Measurements from ENCODE around the gene ABCA12.

The ABCA12 gene

DNA sequence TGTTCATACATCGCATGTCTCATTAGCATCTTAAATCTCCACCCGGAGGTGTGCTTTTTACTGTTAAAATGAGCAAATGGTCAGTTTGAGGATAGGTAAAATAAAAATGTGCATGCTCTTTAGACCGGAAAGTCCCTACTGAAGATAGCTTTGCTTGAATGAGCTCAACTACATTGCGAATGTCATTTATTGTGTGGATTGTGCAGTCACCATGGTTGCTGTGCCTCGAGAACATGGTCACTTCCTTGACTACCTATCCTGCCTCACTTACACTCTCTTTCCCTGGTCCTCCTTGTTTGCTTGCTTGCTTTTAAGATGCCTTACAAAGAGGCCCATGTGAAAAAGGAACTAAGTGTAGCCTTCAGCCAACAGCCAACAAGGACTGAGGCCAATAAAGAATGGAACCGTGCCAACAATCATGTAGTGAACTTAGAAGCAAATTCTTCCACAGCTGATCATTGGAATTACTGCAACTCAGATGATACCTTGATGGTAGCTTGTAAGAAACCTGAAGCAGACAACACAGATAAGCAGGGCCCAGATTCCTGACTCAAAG is 256.7 kb downstream of the ABCA12 start:
- TF ChIP-seq, protein P1, sequence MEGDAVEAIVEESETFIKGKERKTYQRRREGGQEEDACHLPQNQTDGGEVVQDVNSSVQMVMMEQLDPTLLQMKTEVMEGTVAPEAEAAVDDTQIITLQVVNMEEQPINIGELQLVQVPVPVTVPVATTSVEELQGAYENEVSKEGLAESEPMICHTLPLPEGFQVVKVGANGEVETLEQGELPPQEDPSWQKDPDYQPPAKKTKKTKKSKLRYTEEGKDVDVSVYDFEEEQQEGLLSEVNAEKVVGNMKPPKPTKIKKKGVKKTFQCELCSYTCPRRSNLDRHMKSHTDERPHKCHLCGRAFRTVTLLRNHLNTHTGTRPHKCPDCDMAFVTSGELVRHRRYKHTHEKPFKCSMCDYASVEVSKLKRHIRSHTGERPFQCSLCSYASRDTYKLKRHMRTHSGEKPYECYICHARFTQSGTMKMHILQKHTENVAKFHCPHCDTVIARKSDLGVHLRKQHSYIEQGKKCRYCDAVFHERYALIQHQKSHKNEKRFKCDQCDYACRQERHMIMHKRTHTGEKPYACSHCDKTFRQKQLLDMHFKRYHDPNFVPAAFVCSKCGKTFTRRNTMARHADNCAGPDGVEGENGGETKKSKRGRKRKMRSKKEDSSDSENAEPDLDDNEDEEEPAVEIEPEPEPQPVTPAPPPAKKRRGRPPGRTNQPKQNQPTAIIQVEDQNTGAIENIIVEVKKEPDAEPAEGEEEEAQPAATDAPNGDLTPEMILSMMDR (IDR thresholded peaks at IDR 0.05; ENCODE audit: low read depth, low read length, missing control alignments): no peak
- peak; percentile 10 for DNase-seq
- no peaks in the 10 kb centered on the region for H3K36me3 ChIP-seq (replicated peaks)
- H3K27me3 ChIP-seq (replicated peaks): no peaks in the 10 kb centered on the region
- no peak overlapping the region for H3K27ac ChIP-seq
- H3K4me3 ChIP-seq (ENCODE audit: low read depth, low read length): no peak overlapping the region
- in situ Hi-C loops (cut with HindIII; ENCODE audit: low pct_ligation_motif_present, low sequenced_read_pairs): no loop called here

Data from brain microvascular endothelial cell (primary cell).